ENCODE results near the gene MANSC4.

The MANSC4 gene

GRCh38 chr12:27790179-27790578 is 10.1 kb upstream of the MANSC4 start:
- H3K4me3 ChIP-seq (ENCODE audit: low read depth, low read length), result no peak overlapping the region
- DNase-seq (ENCODE audit: low read depth), result no peak
- no peak for TF ChIP-seq CTCF (IDR thresholded peaks at IDR 0.05; ENCODE audit: control insufficient read depth, extremely low read depth, insufficient read depth)

GRCh38 chr12:27787559-27787958 is 7.5 kb upstream of the MANSC4 start:
- no peak for DNase-seq (ENCODE audit: low read depth)
- no peak for TF ChIP-seq CTCF (IDR thresholded peaks at IDR 0.05; ENCODE audit: control insufficient read depth, extremely low read depth, insufficient read depth)
- H3K4me3 ChIP-seq (ENCODE audit: low read depth, low read length), result no peak overlapping the region

GRCh38 chr12:27785882-27786570 is 6.0 kb upstream of the MANSC4 start:
- TF ChIP-seq CTCF (IDR thresholded peaks at IDR 0.05; ENCODE audit: control insufficient read depth, extremely low read depth, insufficient read depth), result no peak
- DNase-seq (ENCODE audit: low read depth), result no peak
- no peak overlapping the region for H3K4me3 ChIP-seq (ENCODE audit: low read depth, low read length)

DNA sequence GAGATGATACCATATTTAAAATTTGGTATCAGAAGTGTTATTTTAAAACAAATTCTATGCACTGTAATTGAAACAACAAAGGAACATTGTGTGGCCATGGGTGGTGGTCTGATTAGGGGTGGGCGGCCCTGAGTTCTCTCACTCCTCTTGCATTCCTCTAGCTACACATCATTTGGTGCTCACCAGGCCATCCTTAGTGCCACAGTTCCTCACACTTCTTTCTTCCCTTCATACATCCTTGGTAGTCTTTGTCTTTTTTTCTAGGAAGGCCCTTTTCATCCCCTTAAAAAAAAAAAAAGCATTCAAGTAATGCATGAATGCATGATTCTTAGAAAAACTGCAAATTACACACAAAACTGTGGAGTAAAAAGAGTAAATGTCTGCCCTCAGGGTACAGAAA is 2.4 kb upstream of the MANSC4 start:
- DNase-seq (ENCODE audit: low read depth), result no peak
- no peak for TF ChIP-seq CTCF (IDR thresholded peaks at IDR 0.05; ENCODE audit: control insufficient read depth, extremely low read depth, insufficient read depth)
- H3K4me3 ChIP-seq (ENCODE audit: low read depth, low read length), result no peak overlapping the region

DNA sequence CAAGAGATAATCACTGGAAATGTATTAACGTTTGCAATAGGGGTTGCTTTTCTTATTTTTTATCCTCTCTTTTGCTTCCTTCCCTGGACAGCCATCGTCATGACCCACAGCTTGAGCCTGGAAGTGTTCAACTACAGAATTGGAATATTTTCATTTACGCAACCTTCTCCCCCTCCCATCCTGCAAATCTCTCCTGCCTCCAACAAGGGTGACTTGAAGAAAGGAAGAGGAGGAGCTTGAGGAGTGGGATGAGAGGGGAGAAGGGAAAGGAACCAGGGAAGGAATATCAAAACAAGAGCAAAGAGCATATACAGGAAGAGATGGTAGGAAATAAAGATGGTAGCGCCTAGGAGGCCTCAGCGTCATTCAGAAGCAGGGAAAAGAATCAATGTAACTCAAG is 1.6 kb upstream of the MANSC4 start:
- no peak for DNase-seq (ENCODE audit: low read depth)
- no peak for TF ChIP-seq CTCF (IDR thresholded peaks at IDR 0.05; ENCODE audit: control insufficient read depth, extremely low read depth, insufficient read depth)
- peak overlapping the region; percentile 70 for H3K4me3 ChIP-seq (ENCODE audit: low read depth, low read length)

GRCh38 chr12:27780612-27781408 is 774 bp upstream of the MANSC4 start:
- H3K4me3 ChIP-seq (ENCODE audit: low read depth, low read length), result peak overlapping the region; percentile 70
- no peak for TF ChIP-seq CTCF (IDR thresholded peaks at IDR 0.05; ENCODE audit: control insufficient read depth, extremely low read depth, insufficient read depth)
- DNase-seq (ENCODE audit: low read depth), result peak; percentile 36
